Measurements from ENCODE around the gene ELANE.

The ELANE gene

DNA sequence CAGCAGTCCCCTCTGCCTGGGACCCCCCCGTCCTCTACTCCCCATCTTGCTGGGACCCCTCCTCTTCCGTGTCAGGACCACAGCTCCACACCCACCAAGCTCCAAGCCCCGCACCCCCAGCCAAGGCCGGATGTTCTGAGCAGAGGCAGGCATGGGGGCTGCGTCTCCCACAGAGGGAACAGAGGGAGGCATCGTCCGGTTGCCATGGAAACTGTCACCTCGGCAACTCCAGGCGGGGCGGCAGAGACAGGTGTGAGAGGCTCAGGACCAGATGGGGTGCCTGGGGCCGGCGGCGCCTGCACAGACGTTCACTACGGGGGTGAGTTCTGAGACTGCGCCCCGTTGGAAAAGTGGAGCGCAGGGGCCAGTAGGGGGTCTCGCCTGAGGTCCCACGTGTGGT lies 46.6 kb downstream of the ELANE start:
- DNase-seq (ENCODE audit: low spot score) = no peak

DNA sequence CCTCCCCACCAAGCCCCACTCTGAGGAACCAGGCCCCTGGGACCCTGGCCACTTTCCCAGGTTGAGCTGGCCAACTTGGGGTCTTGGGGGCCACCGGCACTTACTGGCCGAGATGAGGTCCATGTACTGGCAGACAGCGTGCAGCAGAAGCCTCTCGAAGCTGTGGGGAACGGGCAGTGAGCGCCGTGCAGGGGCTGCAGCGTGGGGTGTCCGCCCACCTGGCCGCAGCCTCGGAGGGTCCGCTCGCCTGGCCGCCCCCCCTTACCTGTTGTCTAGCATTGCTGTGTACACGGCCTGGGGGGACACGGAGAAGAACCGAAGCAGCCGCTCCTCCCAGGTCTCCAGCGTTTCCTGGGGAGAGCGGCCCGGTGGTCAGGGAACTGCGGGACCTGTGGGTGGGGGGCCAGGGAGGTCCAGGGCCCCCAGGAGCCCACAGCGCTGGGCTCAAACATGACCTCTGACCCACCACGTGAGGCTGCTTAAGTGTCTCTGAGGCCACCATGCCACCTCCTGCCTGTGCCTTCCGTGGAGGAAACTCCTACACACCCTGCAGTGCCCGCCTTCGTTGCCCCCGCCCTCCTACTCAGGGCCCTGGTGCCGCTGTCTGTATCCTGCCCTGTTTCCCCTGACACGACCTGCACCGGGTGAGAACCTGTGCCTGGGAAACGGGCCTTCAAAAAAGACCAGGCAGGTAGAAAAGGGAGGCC lies 47.4 kb downstream of the ELANE start:
- no peak for DNase-seq (ENCODE audit: low spot score)

DNA sequence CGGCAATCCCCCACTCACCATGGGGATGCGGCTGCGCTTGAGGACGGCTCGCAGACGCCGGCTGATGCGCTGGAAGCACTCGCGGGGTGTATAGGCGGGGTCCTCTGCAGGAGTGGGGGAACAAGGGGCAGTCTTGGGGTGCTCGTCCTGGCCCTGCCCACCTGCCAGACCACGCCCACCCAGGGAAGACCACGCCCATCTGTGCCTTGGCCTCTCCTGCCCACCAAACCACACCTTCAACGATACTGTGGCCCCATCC lies 47.9 kb downstream of the ELANE start:
- no peak for DNase-seq (ENCODE audit: low spot score)

DNA sequence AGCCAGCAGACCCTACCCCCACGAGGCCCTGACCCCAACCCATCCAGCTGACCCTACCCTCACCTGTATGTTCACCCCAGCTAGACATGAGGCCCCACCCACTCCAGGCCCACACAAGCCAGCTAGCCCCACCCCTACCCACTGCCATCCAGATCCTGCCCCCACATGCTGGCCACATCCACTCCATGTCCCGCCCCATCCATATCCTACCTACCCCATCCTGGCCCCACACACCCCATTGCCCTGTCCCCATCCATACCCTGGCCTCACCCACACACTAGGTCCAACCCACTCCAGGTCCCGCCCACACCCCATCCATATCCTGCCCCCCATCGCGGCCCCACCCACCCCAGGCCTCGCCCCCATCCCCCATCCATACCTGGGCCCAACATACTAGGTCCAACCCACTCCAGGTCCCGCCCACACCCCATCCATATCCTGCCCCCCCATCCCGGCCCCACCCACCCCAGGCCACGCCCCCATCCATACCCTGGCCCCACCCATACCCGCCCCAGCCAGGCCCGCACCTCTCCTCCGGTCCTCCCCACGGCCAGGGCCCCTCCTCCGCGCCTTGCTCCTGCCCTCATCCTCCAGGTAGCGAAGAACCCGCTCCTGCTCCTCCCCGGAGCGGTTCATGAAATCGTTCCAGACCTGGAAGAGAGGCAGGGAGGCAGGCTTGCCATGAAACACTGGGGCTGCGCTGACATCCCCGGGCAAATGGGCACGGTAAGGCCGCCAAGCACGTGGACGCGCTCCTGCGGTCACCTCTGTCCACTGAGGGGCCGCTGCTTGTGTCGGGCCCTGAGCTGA lies 48.4 kb downstream of the ELANE start:
- DNase-seq (ENCODE audit: low spot score) = peak; percentile 46

DNA sequence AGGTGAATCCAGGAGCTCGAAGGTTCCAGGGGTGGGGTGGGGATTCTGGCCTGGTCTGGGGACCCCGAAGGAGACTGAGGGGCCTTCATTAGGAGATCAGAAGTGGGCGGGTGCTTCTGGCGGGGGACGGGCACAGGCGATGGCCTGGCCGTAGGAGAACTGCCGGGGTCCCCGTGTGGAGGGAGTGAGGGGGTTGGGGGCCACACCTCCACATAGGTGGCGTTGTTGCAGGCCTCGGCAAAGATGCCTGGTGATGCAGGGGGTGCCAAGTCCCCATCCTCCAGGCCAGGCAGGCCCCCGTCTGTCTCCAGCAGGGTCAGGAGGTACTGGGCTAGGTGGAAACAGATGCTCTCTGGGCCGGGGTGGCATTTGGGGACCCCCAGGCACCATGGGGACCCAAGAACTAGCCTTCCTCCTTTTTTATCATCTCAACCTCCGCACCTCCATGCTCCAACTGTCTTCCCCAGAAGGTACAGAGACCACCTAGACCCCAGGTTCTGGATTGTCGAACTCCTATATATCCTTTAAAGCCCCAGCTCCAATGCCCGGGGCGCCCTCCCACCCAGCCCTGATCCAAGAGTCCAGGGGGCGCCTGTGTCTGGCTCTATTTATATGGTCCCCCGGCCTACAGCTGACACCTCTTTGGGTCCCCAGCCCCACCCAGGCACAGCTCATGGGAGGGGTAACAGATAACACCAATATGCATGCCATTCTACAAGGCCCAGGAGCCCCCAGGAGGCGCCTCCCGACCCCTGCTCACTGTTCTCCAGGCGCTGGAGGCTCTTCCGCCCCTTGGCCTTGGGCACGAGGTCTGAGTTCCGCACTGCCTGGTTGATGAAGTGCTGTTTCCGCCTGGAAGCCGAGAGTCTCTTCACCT lies 49.4 kb downstream of the ELANE start:
- no peak for DNase-seq (ENCODE audit: low spot score)

DNA sequence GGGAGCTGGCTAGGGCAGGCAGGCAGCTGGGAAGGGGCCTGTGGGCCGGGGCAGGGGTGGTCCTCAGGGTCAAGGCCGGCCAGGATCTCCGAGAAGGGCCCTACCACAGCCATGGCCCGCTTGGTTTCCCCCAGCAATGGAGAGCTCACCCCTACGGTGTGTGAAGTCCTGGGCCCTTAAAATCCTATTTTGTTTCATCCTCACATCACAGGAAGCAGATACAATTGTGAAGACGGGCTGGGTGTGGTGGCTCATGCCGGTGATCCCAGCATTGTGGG lies 49.9 kb downstream of the ELANE start:
- no peak for DNase-seq (ENCODE audit: low spot score)

DNA sequence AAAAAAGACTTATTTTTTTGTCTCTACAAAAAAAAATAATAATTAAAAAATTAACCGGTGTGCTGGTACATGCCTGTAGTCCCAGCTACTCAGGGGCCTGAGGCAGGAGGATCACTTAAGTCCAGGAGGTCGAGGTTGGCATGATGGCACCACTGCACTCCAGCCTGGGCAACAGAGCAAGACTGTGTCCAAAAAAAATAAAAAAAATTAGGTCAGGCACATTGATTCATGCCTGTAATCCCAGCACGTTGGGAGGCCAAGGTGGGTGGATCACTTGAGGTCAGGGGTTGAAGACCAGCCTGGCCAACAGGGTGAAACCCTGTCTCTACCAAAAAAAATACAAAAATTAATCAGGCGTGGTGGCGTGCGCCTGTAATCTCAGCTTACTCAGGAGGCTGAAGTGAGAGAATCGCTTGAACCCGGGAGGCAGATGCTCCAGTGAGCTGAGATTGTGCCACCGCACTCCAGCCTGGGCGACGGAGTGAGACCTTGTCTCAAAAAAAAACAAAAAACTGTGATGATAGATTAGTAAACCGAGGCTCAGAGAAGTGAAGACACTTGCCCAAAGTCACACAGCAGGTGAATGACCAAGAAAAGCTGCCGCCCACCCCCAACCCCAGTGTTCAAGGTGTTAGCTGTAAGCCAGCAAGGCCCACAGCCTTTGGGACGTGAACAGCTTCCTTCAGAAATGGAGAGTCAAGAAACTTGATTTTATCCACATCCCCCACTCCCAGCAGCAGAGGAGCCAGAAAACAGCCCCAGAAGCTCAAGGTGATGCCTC lies 50.5 kb downstream of the ELANE start:
- DNase-seq (ENCODE audit: low spot score) = no peak

DNA sequence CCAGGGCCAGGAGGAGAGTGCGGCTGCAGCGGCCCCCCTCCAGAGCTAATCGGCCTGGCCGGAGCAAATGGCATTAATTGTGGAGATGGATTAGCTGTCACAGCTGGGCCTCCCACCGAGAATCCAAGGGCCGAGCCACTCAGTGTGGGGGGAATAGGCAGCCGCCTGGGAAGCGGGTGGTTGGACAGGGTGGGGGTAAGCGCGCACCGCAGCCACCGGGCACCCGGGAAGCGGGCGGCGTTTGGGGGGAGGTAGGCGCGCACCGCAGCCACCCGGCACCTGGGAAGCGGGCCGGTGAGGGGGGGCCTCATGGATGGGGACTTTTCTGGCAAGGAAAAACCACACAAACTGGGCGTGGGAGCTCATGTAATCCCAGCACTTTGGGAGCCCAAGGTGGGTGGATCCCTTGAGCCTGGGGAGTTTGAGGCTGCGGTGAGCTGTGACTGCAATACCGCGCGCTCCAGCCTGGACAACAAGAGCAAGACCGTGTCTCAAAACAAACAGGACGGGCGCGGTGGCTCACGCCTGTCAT lies 51.2 kb downstream of the ELANE start:
- DNase-seq (ENCODE audit: low spot score) = no peak

DNA sequence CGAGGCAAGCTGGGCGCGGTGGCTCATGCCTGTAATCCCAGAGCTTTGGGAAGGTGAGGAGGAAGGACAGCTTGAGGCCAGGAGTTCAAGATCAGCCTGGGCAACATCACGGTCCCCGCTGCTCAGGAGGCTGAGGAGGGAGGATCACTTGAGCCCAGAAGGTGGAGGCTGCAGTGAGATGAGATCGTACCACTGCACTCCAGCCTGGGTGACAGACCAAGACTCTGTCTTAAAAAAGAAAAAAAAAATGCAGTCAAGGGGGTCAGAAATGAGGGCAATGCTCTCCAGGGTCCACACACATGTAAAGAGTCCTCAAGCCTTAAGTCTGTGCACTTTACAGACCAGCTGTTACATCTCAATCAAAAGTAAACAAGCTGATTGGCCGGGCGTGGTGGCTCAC lies 52.4 kb downstream of the ELANE start:
- DNase-seq (ENCODE audit: low spot score) = no peak
